Esophagus muscularis mucosa (tissue), 4 donors: ENCODE data around the gene KIAA0753. TPM values are rescaled to one million over a fixed set of nuclear protein-coding genes. Genes with fewer than 3 reads are reported as not detected.

ENCODE experiments used
- DNase-seq: peaks from one replicate; pipeline ENCODE4 v3.0.0-alpha.2; 2017; ENCODE audit errors: extremely low spot score
- H3K27ac ChIP-seq, 4 donors: fragments of 200-600 bp; sonication (generic); replicated peaks in 1 of 4; 1 replicate in 3 of 4; 2 replicates in 1 of 4; pipeline ENCODE4 v1.5.1; 2016 to 2019; ENCODE audit warnings: mild to moderate bottlenecking in 1 of 4
- H3K27me3 ChIP-seq, 4 donors: fragments of 200-600 bp; sonication (generic); one replicate each; pipeline versions ENCODE4 v1.5.1 to v1.6.0; 2016 to 2019
- H3K36me3 ChIP-seq, 4 donors: fragments of 200-600 bp; sonication (generic); one replicate each; pipeline ENCODE4 v1.5.1; 2016 to 2019
- H3K4me1 ChIP-seq, 4 donors: fragments of 200-600 bp; sonication (generic); one replicate each; pipeline ENCODE4 v1.5.1; 2016 to 2019
- H3K4me3 ChIP-seq, 4 donors: fragments of 200-600 bp; sonication (generic); 1 replicate in 2 of 4; 2 replicates in 2 of 4; pipeline ENCODE4 v1.5.1; 2016 to 2019; ENCODE audit warnings: mild to moderate bottlenecking in 4 of 4, moderate library complexity in 1 of 4
- H3K9me3 ChIP-seq, 4 donors: fragments of 200-600 bp; sonication (generic); 1 replicate in 3 of 4; 2 replicates in 1 of 4; pipeline ENCODE4 v1.5.1; 2016 to 2019
- CTCF ChIP-seq, 3 experiments: fragments of 200-600 bp in 2 of 3; fragments of 450-650 bp in 1 of 3; sonication (generic) in 2 of 3; IDR thresholded peaks; one replicate each; pipeline ENCODE4 v1.5.1; 2017 to 2019; ENCODE audit warnings: antibody characterized with exemption in 3 of 3, mild to moderate bottlenecking in 2 of 3, moderate library complexity in 1 of 3
- EP300 ChIP-seq: sonication (generic); formaldehyde crosslinking; IDR thresholded peaks from one replicate; pipeline ENCODE4 v1.6.1; 2017; ENCODE audit warnings: antibody characterized with exemption
- POLR2A ChIP-seq: fragments of 450-650 bp; IDR thresholded peaks from one replicate; pipeline ENCODE4 v1.6.1; 2017; ENCODE audit warnings: antibody characterized with exemption, moderate library complexity, mild to moderate bottlenecking, low read depth
- POLR2AphosphoS5 ChIP-seq, 2 donors: sonication (generic); formaldehyde crosslinking; IDR thresholded peaks; one replicate each; pipeline ENCODE4 v1.6.1; 2017; ENCODE audit warnings: antibody characterized with exemption in 2 of 2
- WGBS: methylation state at CpG from one replicate; pipeline ENCODE4 v1.1.5; 2018; 5-methylcytosine and 5-hydroxymethylcytosine counted together
- intact Hi-C: fragments of 100-400 bp; cut with DNase I; formaldehyde crosslinking; loops from one replicate; pipeline ENCODE4 v1.15.1; 2023
- total RNA-seq, 4 donors: library from RNA; depleted of rRNA; stranded (reverse); fragments of >200 nt; gene quantifications; one replicate each; pipeline versions ENCODE4 v1.1.0 to v1.2.1, GENCODE V29; 2016

KIAA0753 gene
- total RNA-seq, 4 donors from 2014 or later: 36.9 to 73.9 (median 46.4) TPM

- no peak for DNase-seq
- Histone ChIP-seq H3K27me3 (no peaks in the 10 kb centered on the region), H3K9me3 (no peaks in the 10 kb centered on the region), H3K4me3 (no peak overlapping the region), H3K27ac (peak overlapping the region; percentile 45 to 80 (median 60)), H3K36me3 (peaks cover 0 to 11% (median 3%) of the 10 kb centered on the region in 4 donors), H3K4me1 (peaks cover 0 to 64% (median 64%) of the 10 kb centered on the region in 4 donors)
- whole genome bisulfite sequencing: 83% methylated on average over 3 of the region's 3 CpGs
- intact Hi-C loops: no loop called here
- no peak for TF ChIP-seq POLR2A
- TF ChIP-seq EP300: no peak
- no peak for TF ChIP-seq POLR2AphosphoS5 (IDR thresholded peaks at IDR 0.05)
- TF ChIP-seq CTCF (IDR thresholded peaks at IDR 0.05): no peak
These were observed 105.5 kb downstream of the KIAA0753 start for GRCh38 chr17:6534846-6535514.

GRCh38 chr17:6532441-6532885 lies 108.0 kb downstream of the KIAA0753 start:
- intact Hi-C loops: no loop called here
- H3K4me3 ChIP-seq: no peak overlapping the region
- no peak for DNase-seq
- H3K27me3 ChIP-seq: no peaks in the 10 kb centered on the region
- WGBS: 46% methylated on average over 5 of the region's 5 CpGs
- H3K9me3 ChIP-seq: no peaks in the 10 kb centered on the region
- peaks cover 0 to 5% (median 2%) of the 10 kb centered on the region in 4 donors for H3K36me3 ChIP-seq
- H3K4me1 ChIP-seq: peaks cover 0 to 73% (median 72%) of the 10 kb centered on the region in 4 donors
- peak overlapping the region; percentile 70 to 81 (median 75) for H3K27ac ChIP-seq
- TF ChIP-seq POLR2AphosphoS5 (IDR thresholded peaks at IDR 0.05) (peak; percentile 73 to 76), CTCF (IDR thresholded peaks at IDR 0.05) (no peak), EP300 (peak; percentile 81)

- Histone ChIP-seq H3K4me1 (peaks cover 0 to 69% (median 67%) of the 10 kb centered on the region in 4 donors), H3K36me3 (peaks cover 0 to 5% (median 0%) of the 10 kb centered on the region in 4 donors), H3K4me3 (no peak overlapping the region), H3K27me3 (no peaks in the 10 kb centered on the region), H3K9me3 (no peaks in the 10 kb centered on the region), H3K27ac (peak overlapping the region; percentile 53 to 81 (median 75))
- no peak for TF ChIP-seq POLR2AphosphoS5 (IDR thresholded peaks at IDR 0.05)
- no peak for TF ChIP-seq CTCF (IDR thresholded peaks at IDR 0.05)
- no peak for TF ChIP-seq EP300
- no peak for TF ChIP-seq POLR2A
- DNase-seq: no peak
- WGBS: 75% methylated on average over 7 of the region's 7 CpGs
- intact Hi-C loops: no loop called here
These were observed 108.9 kb downstream of the KIAA0753 start for GRCh38 chr17:6531575-6531974.

GRCh38 chr17:6530324-6530920 lies 110.1 kb downstream of the KIAA0753 start:
- no peaks in the 10 kb centered on the region for H3K27me3 ChIP-seq
- no peaks in the 10 kb centered on the region for H3K9me3 ChIP-seq
- TF ChIP-seq POLR2A (no peak), EP300 (no peak), POLR2AphosphoS5 (IDR thresholded peaks at IDR 0.05) (no peak), CTCF (IDR thresholded peaks at IDR 0.05) (no peak)
- peaks cover 0 to 8% (median 2%) of the 10 kb centered on the region in 4 donors for H3K36me3 ChIP-seq
- no peak overlapping the region for H3K4me3 ChIP-seq
- no peak for DNase-seq
- H3K4me1 ChIP-seq: peaks cover 0 to 57% (median 55%) of the 10 kb centered on the region in 4 donors
- 93% methylated on average over 5 of the region's 5 CpGs for WGBS
- intact Hi-C loops: no loop called here
- peak overlapping the region in 3 of 4 donors; percentile 6 to 80 (median 53) for H3K27ac ChIP-seq
